ENCODE data around the gene PCNA. TPM values are rescaled to one million over a fixed set of nuclear protein-coding genes. Genes with fewer than 3 reads are reported as not detected.

Gene PCNA
- total and polyA plus RNA-seq, 9 of the 15 experiments (the other 6 are each of a cell fraction or from before 2014, with no cell fraction given): 213 to 390 (median 291) TPM

GRCh38 chr20:5119435-5120184, at the start of gene PCNA (continued):
- no peak for TF ChIP-seq ELK3 (CRISPR knock-in tag; IDR thresholded peaks at IDR 0.05)
- no peak; a peak in 1 of 4 replicates for TF ChIP-seq FOXK2 (conservative IDR thresholded peaks at IDR 0.05 in 1 of 2, IDR thresholded peaks at IDR 0.05 in 1 of 2; ENCODE audit: low read depth in 2 of 2)
- TF ChIP-seq ZNF586 (CRISPR knock-in tag; conservative IDR thresholded peaks at IDR 0.05): no peak
- peak; percentile 77; the same call in 1 of the 2 replicates for TF ChIP-seq GTF2E2 (tag; IDR thresholded peaks at IDR 0.05)
- no peak for TF ChIP-seq SMAD1 (IDR thresholded peaks at IDR 0.05; ENCODE audit: low read depth, low read length, partially characterized antibody)
- TF ChIP-seq, protein P1, sequence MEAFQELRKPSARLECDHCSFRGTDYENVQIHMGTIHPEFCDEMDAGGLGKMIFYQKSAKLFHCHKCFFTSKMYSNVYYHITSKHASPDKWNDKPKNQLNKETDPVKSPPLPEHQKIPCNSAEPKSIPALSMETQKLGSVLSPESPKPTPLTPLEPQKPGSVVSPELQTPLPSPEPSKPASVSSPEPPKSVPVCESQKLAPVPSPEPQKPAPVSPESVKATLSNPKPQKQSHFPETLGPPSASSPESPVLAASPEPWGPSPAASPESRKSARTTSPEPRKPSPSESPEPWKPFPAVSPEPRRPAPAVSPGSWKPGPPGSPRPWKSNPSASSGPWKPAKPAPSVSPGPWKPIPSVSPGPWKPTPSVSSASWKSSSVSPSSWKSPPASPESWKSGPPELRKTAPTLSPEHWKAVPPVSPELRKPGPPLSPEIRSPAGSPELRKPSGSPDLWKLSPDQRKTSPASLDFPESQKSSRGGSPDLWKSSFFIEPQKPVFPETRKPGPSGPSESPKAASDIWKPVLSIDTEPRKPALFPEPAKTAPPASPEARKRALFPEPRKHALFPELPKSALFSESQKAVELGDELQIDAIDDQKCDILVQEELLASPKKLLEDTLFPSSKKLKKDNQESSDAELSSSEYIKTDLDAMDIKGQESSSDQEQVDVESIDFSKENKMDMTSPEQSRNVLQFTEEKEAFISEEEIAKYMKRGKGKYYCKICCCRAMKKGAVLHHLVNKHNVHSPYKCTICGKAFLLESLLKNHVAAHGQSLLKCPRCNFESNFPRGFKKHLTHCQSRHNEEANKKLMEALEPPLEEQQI (IDR thresholded peaks at IDR 0.05): no peak
- TF ChIP-seq ZNF354B (CRISPR knock-in tag; IDR thresholded peaks at IDR 0.05): no peak
- TF ChIP-seq TRIM24 (IDR thresholded peaks at IDR 0.05): no peak
- TF ChIP-seq, protein P2, sequence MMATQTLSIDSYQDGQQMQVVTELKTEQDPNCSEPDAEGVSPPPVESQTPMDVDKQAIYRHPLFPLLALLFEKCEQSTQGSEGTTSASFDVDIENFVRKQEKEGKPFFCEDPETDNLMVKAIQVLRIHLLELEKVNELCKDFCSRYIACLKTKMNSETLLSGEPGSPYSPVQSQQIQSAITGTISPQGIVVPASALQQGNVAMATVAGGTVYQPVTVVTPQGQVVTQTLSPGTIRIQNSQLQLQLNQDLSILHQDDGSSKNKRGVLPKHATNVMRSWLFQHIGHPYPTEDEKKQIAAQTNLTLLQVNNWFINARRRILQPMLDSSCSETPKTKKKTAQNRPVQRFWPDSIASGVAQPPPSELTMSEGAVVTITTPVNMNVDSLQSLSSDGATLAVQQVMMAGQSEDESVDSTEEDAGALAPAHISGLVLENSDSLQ (IDR thresholded peaks at IDR 0.05): no peak
- peak; percentile 79 for TF ChIP-seq POLR2AphosphoS5 (IDR thresholded peaks at IDR 0.05; ENCODE audit: control insufficient read depth, insufficient read depth, low read depth, low read length)
- TF ChIP-seq KLF16 (IDR thresholded peaks at IDR 0.05): no peak
- TF ChIP-seq KAT2B (IDR thresholded peaks at IDR 0.05; ENCODE audit: low read depth, low read length): no peak
- no peak for TF ChIP-seq ZNF253 (CRISPR knock-in tag; conservative IDR thresholded peaks at IDR 0.05)
- no peak for TF ChIP-seq FOXM1 (IDR thresholded peaks at IDR 0.05; ENCODE audit: low read depth)
- peak; percentile 98 for TF ChIP-seq FOXM1 (CRISPR knock-in tag; IDR thresholded peaks at IDR 0.05; ENCODE audit: low read depth)
- no peak; the same call in 1 of the 2 replicates for TF ChIP-seq BRD4 (IDR thresholded peaks at IDR 0.05)
- peak; percentile 92 to 93 for TF ChIP-seq NRF1 (conservative IDR thresholded peaks at IDR 0.05 in 1 of 2, IDR thresholded peaks at IDR 0.05 in 1 of 2)
- TF ChIP-seq UBTF (IDR thresholded peaks at IDR 0.05; ENCODE audit: borderline replicate concordance in 1 of 2, low read depth in 2 of 2, low read length in 2 of 2): 0 out of 4 replicates have a peak, but pooled peaks of 1 of the 2 experiments have one; percentile 17
- peak; percentile 64; the same call in 1 of the 2 replicates for TF ChIP-seq SMAD4 (CRISPR knock-in tag; conservative IDR thresholded peaks at IDR 0.05)
- TF ChIP-seq HNRNPL (IDR thresholded peaks at IDR 0.05; ENCODE audit: low read depth, low read length): no peak
- TF ChIP-seq KDM5B (IDR thresholded peaks at IDR 0.05; ENCODE audit: insufficient replicate concordance, low read depth, low read length): peak; percentile 93

Data from K562 (cell line).